NCI-H146 treated with DMSO at 0.1 percent for 48 hours (cell line): ENCODE results near the gene PLA2G6.
"Not testable (repeated sequence)": the region's sequence is repeated elsewhere in the genome, so short reads cannot be mapped to it uniquely, and the experiment has no call there.

ENCODE experiments used
- DNase-seq: peaks from one replicate; lab custom pipeline; 2025; ENCODE audit not compliant: unreplicated experiment; lab: John Stamatoyannopoulos, UW

PLA2G6 gene

GRCh38 chr22:38086942-38087341, 94.7 kb downstream of the PLA2G6 start:
- no peak for DNase-seq

DNA sequence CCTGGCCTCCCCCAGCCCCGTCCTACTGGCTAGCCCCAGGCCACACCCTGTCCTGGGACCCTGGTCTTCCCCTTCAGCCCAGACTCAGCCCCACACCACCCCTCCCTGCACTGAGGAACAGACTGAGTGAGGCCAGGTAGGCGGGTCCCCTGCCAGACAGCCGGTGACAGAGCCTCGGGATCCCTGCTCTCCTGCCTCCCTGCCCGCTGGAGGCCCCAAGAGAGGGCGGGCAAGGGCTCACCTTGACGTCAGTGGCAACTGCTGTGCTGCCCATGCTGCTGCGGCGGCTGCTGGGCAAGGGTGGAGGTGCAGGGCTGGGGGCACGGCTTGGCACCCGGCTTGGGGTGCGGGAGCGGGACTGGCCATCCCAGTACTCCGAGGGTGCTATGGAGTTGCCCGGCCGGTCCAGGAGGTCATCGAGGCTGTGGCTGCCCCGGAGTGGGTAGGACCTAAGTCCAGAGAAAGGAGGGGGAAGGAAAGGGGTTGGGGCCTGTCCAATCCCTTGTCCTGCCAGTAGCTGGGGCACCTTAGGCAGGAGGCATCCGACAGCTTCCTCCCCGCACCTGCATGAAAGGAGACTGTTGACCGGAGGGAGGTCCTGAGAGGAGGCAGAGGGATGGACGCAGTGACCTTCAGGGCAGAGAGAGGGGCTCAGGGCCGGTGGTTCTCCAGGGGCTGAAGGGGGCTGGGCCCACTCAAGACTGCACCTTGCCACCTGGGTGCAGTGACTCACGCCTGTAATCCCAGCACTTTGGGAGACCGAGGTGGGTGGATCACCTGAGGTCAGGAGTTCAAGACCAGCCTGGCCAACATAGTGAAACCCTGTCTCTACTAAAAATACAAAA, 95.4 kb downstream of the PLA2G6 start:
- DNase-seq: no peak

- no peak for DNase-seq
These were observed 96.1 kb downstream of the PLA2G6 start for GRCh38 chr22:38085501-38085900.

- no peak for DNase-seq
These were observed 96.6 kb downstream of the PLA2G6 start for GRCh38 chr22:38085056-38085455.

GRCh38 chr22:38083931-38084631, 97.5 kb downstream of the PLA2G6 start, which contains the start of gene SLC16A8:
Gene SLC16A8, minus strand, starts transcription at chr22:38084184. Its CDS starts 1,311 bp downstream, at chr22:38082873.
- no peak for DNase-seq

DNA sequence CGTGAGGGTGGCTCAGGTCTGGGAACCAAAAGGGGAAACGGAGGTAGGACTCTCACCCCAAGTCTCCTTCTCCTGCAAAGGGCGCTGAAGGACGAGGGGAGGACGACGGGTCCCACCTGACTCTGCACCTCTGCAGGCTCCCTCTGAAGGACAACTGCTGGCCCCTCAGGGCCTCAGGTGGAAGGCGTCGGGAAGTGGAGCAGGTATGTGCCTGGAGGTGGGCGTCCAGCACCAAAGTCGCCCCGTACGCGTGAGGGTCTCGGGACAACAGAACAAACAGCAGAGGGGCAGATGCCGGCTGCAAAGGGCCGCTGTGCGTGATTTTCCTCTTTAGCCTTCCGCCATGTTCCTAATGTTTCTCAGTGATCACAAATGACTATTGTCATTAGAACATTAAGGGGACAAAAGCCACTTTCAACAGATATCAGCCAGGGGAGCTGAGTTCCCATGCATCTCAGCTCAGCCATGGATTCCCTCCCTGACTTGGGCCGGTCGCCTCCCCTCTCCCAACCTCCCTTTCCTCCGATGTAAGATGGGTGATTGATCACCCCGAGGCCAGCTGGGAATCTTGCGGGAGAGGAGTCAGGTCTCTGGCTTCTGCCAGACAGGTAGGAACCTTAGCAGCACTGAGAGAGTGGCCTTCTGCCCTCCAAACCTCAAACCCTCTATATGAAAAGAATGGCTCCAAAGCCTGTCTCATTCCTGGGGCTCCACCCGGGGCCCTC, 98.5 kb downstream of the PLA2G6 start:
- no peak for DNase-seq

GRCh38 chr22:38081941-38082828, 99.4 kb downstream of the PLA2G6 start:
- DNase-seq: no peak

DNA sequence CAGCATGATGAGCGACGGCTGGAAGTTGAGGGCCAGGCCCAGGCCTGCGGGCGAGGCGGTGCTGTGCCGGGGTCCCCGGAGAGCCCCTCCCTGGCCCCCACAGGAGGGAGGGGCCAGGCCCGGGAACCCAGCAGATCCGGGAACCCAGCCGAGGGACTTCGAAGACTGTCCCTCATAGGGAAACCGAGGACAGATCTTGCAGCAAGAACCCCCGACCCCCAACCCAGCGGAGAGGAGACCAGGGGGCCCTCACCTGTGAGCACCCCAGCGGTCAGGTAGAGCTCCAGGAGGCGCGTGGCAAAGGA, 100.0 kb downstream of the PLA2G6 start:
- DNase-seq: no peak

GRCh38 chr22:38080850-38081635, 100.6 kb downstream of the PLA2G6 start:
- no peak for DNase-seq

GRCh38 chr22:38080474-38080849, 101.2 kb downstream of the PLA2G6 start:
- no peak for DNase-seq

DNA sequence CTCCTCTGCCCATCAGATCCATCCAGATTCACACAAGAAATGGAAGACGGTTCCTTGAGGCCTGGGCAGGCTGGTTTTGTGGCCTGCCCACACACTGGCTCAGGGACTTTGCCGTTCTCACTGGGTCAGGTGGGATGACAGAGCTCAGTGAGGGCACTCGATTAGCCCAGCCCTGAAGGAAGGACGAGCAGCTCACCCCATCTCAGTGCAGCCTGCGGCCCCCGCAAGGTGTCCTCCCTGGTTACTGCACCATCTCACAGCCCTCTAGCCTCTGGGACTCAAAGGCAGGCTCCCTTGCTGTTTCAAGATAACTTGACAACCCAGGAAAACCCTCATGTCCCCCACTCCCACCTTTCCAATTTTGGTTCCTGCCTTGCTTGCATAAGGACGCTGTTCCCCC, 101.8 kb downstream of the PLA2G6 start:
- DNase-seq: no peak

GRCh38 chr22:38079208-38079607, 102.4 kb downstream of the PLA2G6 start:
- DNase-seq: not testable (repeated sequence)

GRCh38 chr22:38078046-38078840, 103.4 kb downstream of the PLA2G6 start:
- DNase-seq: no peak

DNA sequence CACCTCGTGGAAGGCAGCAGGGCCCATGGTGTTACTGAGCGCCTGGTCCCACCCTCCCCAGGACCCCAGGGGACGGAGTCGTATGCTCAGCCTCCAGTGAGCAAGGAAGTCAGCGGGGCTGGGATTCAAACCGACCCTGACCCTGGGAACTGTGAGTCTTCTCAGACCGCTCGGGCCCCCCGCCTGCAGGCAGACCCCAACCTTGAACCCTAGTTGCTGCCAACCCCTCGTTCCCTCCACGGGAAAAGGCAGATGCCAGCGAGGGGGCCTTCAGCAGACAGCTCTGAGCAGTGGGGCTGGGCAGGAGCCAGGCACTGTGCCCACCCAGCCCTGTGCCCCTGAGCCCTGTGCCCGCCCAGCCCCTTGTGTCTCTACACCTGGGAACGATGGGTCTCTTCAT, 104.0 kb downstream of the PLA2G6 start:
- DNase-seq: no peak

DNA sequence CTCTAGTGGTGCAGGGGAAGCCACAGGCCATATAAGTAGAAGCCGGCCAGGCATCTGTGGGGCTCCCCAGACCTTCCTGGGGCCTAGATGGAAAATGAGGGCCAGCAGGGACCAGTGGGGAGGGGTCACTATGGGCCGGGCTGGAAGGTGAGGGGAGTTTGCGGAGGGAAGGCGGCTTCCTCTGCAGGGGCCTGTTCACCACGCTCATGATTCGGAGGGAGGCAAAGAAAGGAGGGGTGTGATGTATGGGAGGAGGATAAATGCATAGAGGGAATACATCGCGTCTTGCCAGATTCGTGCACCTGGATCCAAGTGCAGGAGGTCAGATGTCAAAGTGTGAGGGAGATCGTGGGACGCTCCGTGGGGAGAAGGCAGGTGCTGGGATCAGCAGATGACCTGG, 104.5 kb downstream of the PLA2G6 start:
- no peak for DNase-seq

- no peak for DNase-seq
These were observed 105.7 kb downstream of the PLA2G6 start for GRCh38 chr22:38075961-38076360.

GRCh38 chr22:38075105-38075825, 106.4 kb downstream of the PLA2G6 start:
- no peak for DNase-seq
